Transverse colon (tissue), 4 donors: ENCODE results near the gene IKZF2. TPM values are rescaled to one million over a fixed set of nuclear protein-coding genes. Genes with fewer than 3 reads are reported as not detected.

Experiments used
- DNase-seq: peaks from one replicate; pipeline ENCODE4 v3.0.0-alpha.2; 2019
- H3K27ac ChIP-seq, 4 donors: fragments of 200-600 bp; sonication (generic); 2 replicates each; pipeline ENCODE4 v1.5.1; 2016 to 2018; ENCODE audit warnings: inconsistent platforms in 4 of 4
- H3K27me3 ChIP-seq: fragments of 200-600 bp; sonication (generic); 2 replicates; pipeline ENCODE4 v1.5.1; 2017; ENCODE audit warnings: inconsistent platforms
- H3K36me3 ChIP-seq, 4 donors: fragments of 200-600 bp; sonication (generic); 2 replicates each; pipeline ENCODE4 v1.5.1; 2017 to 2019; ENCODE audit warnings: inconsistent platforms in 4 of 4
- H3K4me1 ChIP-seq, 4 donors: fragments of 200-600 bp; sonication (generic); 2 replicates each; pipeline ENCODE4 v1.5.1; 2017 to 2020; ENCODE audit warnings: inconsistent platforms in 4 of 4
- H3K4me3 ChIP-seq, 4 donors: fragments of 200-600 bp; sonication (generic); 1 replicate in 1 of 4; 2 replicates in 3 of 4; pipeline versions ENCODE4 v1.5.1 to v1.6.1; 2017 to 2019; ENCODE audit warnings: inconsistent platforms in 4 of 4
- H3K9me3 ChIP-seq, 2 donors: fragments of 200-600 bp; sonication (generic); 2 replicates each; pipeline ENCODE4 v1.5.1; 2017 to 2019; ENCODE audit warnings: inconsistent platforms in 2 of 2
- CTCF ChIP-seq, 5 experiments: fragments of 200-600 bp in 3 of 5; fragments of 450-650 bp in 2 of 5; sonication (generic) in 3 of 5; IDR thresholded peaks; 1 replicate in 2 of 5; 2 replicates in 3 of 5; pipeline ENCODE4 v1.5.1; 2016 to 2017; ENCODE audit warnings: antibody characterized with exemption in 5 of 5, inconsistent platforms in 3 of 5, mild to moderate bottlenecking in 2 of 5, moderate library complexity in 1 of 5
- EP300 ChIP-seq: sonication (generic); formaldehyde crosslinking; IDR thresholded peaks from one replicate; pipeline ENCODE4 v1.6.1; 2017; ENCODE audit warnings: antibody characterized with exemption, low read depth
- POLR2A ChIP-seq: fragments of 450-650 bp; IDR thresholded peaks from one replicate; pipeline ENCODE4 v1.6.1; 2016; ENCODE audit warnings: antibody characterized with exemption, mild to moderate bottlenecking, moderate library complexity
- POLR2AphosphoS5 ChIP-seq, 3 donors: sonication (generic); formaldehyde crosslinking; IDR thresholded peaks; one replicate each; pipeline ENCODE4 v1.6.1; 2016; ENCODE audit warnings: antibody characterized with exemption in 3 of 3
- WGBS, 2 donors: methylation state at CpG; one replicate each; pipeline ENCODE4 v1.1.5; 2018; ENCODE audit warnings: low coverage in 1 of 2; 5-methylcytosine and 5-hydroxymethylcytosine counted together
- in situ Hi-C, 4 donors: fragments of 200-750 bp; cut with MboI; loops; one replicate each; pipeline versions ENCODE4 v1.15.0 to v1.15.1; 2017; ENCODE audit warnings: low sequenced_read_pairs in 3 of 4, low pct_ligation_motif_present in 1 of 4, low pct_unique_long_range_greater_than_20kb in 1 of 4
- intact Hi-C: fragments of 100-400 bp; cut with DNase I; formaldehyde crosslinking; loops from one replicate; pipeline ENCODE4 v1.15.1; 2023; ENCODE audit warnings: low total_unique reads
- total RNA-seq, 4 donors: library from RNA; depleted of rRNA; stranded (reverse); fragments of >200 nt; gene quantifications; one replicate each; pipeline ENCODE4 v1.1.0, GENCODE V29; 2016

Gene IKZF2
- total RNA-seq, 4 donors from 2014 or later = 1.8 to 15.6 (median 12.3) TPM

- in situ Hi-C loops (no loop called here), intact Hi-C loops (no loop called here)
- no peak for TF ChIP-seq POLR2AphosphoS5 (IDR thresholded peaks at IDR 0.05)
- TF ChIP-seq POLR2A = no peak
- TF ChIP-seq EP300 = no peak
- TF ChIP-seq CTCF (IDR thresholded peaks at IDR 0.05) = no peak
- H3K4me1 ChIP-seq = no peaks in the 10 kb centered on the region
- H3K27ac ChIP-seq = no peak overlapping the region
- H3K9me3 ChIP-seq = no peaks in the 10 kb centered on the region
- no peak for DNase-seq
- H3K36me3 ChIP-seq = no peaks in the 10 kb centered on the region
- H3K4me3 ChIP-seq = no peak overlapping the region
- 87 to 92% methylated on average over 3 of the region's 3 CpGs for WGBS, 2 donors
- H3K27me3 ChIP-seq = no peaks in the 10 kb centered on the region
These were observed 59.6 kb downstream of the IKZF2 start for GRCh38 chr2:213091765-213092164.

GRCh38 chr2:213090772-213091171, 60.6 kb downstream of the IKZF2 start:
- H3K27me3 ChIP-seq = no peaks in the 10 kb centered on the region
- no peak for TF ChIP-seq POLR2AphosphoS5 (IDR thresholded peaks at IDR 0.05)
- no peaks in the 10 kb centered on the region for H3K9me3 ChIP-seq
- H3K36me3 ChIP-seq = no peaks in the 10 kb centered on the region
- in situ Hi-C loops (no loop called here), intact Hi-C loops (no loop called here)
- no peak overlapping the region for H3K4me3 ChIP-seq
- no peak for DNase-seq
- no peaks in the 10 kb centered on the region for H3K4me1 ChIP-seq
- no peak overlapping the region for H3K27ac ChIP-seq
- WGBS, 2 donors = 80 to 91% methylated on average over 2 to 3 of the region's 3 CpGs

- in situ Hi-C loops (no loop called here), intact Hi-C loops (no loop called here)
- H3K4me3 ChIP-seq = no peak overlapping the region
- H3K27me3 ChIP-seq = no peaks in the 10 kb centered on the region
- WGBS, 2 donors = 94 to 100% methylated on average over 1 of the region's 1 CpG
- no peaks in the 10 kb centered on the region for H3K4me1 ChIP-seq
- DNase-seq = no peak
- H3K9me3 ChIP-seq = no peaks in the 10 kb centered on the region
- no peak overlapping the region for H3K27ac ChIP-seq
- H3K36me3 ChIP-seq = no peaks in the 10 kb centered on the region
- TF ChIP-seq POLR2A = no peak
- no peak for TF ChIP-seq CTCF (IDR thresholded peaks at IDR 0.05)
- TF ChIP-seq EP300 = no peak
- TF ChIP-seq POLR2AphosphoS5 (IDR thresholded peaks at IDR 0.05) = no peak
These were observed 62.0 kb downstream of the IKZF2 start for GRCh38 chr2:213089438-213089837.

- in situ Hi-C loops = no loop called here
These were observed 64.4 kb downstream of the IKZF2 start for GRCh38 chr2:213087040-213087439.

More at GRCh38 chr2:213087040-213087439, 64.4 kb downstream of the IKZF2 start:
- no peak for DNase-seq
- intact Hi-C loops = no loop called here
- Histone ChIP-seq H3K27me3 (no peaks in the 10 kb centered on the region), H3K36me3 (no peaks in the 10 kb centered on the region), H3K4me3 (no peak overlapping the region), H3K9me3 (no peaks in the 10 kb centered on the region), H3K4me1 (peaks cover 0 to 11% (median 8%) of the 10 kb centered on the region in 4 donors), H3K27ac (no peak overlapping the region)
- 76 to 94% methylated on average over 3 of the region's 3 CpGs for WGBS, 2 donors
- TF ChIP-seq POLR2AphosphoS5 (IDR thresholded peaks at IDR 0.05) (no peak), POLR2A (no peak), CTCF (IDR thresholded peaks at IDR 0.05) (no peak), EP300 (no peak)
